ENCODE results near the gene FGF21. TPM values are rescaled to one million over a fixed set of nuclear protein-coding genes. Genes with fewer than 3 reads are reported as not detected.

Gene FGF21, protein sequence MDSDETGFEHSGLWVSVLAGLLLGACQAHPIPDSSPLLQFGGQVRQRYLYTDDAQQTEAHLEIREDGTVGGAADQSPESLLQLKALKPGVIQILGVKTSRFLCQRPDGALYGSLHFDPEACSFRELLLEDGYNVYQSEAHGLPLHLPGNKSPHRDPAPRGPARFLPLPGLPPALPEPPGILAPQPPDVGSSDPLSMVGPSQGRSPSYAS
- total RNA-seq, result not detected in 2 replicates

DNA sequence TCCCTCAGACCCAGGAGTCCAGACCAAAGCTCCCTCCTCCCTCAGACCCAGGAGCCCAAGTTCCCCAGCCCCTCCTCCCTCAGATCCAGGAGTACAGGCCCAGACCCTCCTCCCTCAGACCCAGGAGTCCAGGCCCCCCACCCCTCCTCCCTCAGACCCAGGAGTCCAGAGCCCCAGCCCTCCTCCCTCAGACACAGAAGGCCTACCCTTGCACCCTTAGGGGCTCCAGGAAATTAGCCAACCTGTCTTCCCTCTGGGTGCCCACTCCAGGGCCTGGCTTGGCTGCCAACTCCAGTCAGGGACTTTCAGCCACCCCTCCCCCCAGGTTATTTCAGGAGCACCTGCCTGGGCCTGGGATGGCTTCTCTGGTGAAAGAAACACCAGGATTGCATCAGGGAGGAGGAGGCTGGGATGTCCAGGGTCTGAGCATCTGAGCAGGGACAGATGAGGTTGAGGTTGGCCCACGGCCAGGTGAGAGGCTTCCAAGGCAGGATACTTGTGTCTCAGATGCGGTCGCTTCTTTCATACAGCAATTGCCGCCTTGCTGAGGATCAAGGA is at the start of gene FGF21:
Gene FGF21, plus strand, starts transcription at position 441 of the 558 bp plus-strand sequence. CDS start 713 bp downstream, outside the sequence.

DNA sequence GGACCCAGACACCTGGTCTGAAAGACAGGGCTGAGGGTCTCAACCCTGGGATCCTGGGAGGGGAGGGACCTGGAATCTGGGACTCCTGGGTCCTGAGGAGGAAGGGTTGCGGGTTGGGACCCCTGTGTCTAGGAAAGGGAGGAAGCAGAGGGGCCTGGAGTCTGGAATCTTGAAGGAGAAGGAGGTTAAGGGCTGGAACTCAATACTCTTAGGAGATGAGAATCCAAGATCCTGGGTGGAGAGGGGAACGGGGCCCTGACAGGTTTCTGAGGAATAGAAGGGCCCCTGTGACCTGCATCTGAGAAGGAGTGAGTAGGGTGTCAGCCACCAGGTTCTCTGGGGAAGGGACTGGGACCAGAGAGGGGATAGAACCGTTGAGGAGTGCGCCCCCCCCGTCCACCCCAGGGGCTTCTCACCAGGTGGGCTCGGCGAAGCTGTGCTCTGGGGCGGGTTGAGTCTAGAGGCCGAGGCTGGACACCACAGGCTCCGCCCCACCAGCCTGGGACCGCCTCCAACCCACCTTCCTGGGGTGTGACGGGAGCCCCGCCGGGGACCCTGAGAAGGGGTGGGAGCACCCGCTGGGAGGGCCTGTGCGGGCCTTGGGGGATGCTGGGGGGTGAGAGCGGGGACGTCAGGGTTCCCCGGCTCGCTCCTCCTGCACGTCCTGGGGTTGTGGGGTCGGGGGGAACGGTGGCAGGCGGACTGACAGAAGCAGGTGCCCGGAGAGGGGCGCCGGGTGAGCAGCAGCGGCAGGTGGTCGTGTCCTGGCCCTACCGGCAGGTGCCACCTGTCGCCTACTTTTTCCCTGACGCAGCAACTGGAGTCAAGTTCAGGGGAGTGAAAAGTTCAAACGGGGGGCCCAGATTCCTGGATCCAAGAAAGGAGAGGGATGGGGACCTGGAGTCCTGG is 35.8 kb upstream of the FGF21 start, which contains the start of gene MAMSTR:
Gene MAMSTR, minus strand, starts transcription at position 463 of the 909 bp plus-strand sequence. CDS start 694 bp downstream, outside the sequence.

DNA sequence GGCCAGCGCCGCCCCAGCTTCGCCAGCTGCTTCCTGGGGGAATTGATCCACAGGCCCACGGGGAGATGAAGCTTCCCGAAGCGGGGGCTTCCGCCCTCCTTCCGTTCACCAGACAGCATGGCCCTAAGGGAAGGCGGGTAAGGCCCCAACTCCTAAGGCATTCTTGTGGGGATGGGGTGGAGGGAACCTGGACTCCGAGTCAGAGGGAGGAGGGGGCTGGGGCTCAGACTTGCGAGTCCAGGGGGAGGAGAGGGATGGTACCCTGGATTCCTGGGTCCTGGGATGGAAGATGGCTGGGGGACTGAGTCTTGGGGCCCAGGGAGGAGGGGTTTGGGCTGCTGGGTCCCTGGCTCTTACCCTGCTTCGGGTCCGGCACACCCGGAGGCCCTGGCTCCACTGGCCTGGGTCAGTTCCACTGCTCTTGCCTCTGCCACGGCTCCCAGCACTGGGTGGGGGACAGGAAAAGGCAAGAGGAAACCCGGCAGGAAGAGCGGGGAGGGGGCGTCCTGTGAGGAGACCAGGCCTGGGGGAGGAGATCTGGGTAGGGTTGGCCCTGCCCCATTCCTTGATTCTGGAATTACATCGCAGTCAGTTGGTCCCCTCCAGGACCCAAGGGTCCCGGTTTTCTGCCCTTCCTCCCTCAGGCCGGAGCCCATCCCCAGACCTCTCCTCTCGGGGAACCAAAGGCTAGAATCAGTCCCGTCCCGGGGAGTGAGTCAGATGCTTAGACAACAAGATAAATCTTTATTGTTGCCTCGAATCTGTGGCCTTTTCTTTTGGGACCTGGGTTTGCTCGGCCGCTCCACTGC is 15.0 kb upstream of the FGF21 start, which contains the start of gene RASIP1:
Gene RASIP1, minus strand, starts transcription at position 447 of the 809 bp plus-strand sequence. Its CDS starts 328 bp downstream, at position 119.

DNA sequence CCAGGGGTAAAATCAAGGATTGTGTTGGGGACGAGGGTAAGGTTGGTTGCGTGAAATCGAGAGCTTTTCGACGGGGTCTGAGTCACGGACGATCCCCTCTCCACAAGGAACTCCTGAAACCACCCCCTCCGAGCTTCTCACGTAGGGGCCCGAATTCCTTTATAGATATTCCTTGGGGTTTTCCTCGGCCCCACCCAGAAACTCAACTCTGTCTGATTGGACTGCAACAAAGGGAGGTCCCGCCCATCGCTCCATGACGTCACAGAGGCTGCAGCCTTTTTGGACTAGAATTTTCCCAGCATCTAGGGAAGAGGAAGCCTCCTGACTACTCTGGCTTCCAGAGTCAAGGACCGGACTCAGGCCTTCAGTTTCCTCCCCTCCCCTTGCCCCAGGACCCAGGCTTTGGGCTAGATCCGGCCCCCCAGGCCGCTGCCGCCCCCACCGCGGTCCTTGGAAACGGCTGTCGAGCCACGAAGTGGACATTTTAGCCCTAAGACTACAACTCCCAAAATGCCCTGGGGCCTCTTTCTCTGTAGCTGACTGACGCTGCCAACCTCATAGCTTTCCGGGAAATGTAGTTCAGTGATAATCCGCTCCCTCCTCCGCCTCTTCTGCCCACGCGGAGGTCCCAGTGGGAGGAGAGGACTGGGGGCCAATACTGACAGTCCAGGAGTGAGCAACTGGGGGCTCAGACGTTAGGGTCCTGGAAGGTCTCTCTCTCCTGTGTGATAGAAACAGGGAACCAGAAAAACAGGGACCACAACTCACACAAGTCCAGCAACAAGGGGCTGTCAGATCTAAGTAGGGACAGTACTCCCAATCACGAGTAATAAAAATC is 8.4 kb upstream of the FGF21 start, which contains the start of gene IZUMO1:
Gene IZUMO1, minus strand, starts transcription at position 172 of the 838 bp plus-strand sequence. CDS start 1,050 bp downstream, outside the sequence.

DNA sequence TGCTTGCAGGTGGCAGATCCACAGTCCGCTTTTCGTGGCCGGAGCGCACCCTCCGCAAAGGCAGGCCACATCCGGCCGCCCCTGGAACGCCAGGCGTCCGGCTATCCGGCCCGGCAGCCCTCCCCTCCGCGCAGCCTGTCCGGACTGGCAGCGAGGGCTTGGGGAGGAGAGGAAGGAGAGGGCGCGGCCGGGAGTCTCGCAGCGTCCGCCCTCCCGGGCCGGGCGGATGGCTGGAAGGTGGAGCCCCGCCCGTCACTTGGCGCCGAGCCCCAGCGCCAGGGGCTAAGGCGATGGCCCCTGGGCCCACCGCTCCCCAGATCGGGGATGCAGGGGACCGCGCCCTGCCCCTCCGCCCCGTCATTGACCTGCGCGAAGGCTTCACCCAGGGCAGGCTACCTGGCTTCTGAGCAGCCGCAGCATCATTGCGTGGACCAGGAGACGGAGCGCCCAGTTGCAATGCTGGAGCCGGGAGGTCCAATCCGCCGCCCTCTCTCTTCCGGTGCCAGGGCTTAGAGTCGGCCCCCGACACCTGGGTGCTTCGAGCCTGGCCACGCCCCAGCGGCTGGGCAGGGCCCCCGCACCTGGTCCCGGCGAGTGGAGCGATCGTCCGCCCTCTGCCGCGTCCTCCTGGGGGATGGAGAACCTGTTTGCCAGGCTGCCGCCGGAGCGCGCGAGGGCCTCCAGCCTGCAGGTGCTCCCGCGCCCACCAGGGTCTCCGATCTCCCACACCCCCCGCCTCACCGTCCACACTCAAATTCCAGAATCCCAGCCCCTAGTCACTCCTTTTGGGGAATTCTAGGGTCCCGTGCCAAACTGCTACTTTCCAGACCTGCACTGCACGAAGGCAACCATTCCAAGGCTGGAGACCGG is 2.6 kb upstream of the FGF21 start, which contains the start of gene FUT1:
Gene FUT1, minus strand, starts transcription at position 146 of the 870 bp plus-strand sequence. CDS start 1,360 bp downstream, outside the sequence.

Other genes with a start within 250 kb of the FGF21 start
- not detected in 2 replicates for gene LMTK3, start 243.7 kb upstream of the FGF21 start, total RNA-seq
- gene SULT2B1, start 203.4 kb upstream of the FGF21 start, total RNA-seq, result not detected in 2 replicates
- gene SPACA4, start 148.8 kb upstream of the FGF21 start, total RNA-seq, result not detected in 2 replicates
- gene FAM83E, start 140.4 kb upstream of the FGF21 start, total RNA-seq, result not detected in 2 replicates
- 2,698 and 2,777 TPM in 2 replicates for gene RPL18, start 136.3 kb upstream of the FGF21 start, total RNA-seq
- 11.0 and 14.4 TPM in 2 replicates for gene SPHK2, start 136.0 kb upstream of the FGF21 start, total RNA-seq
- gene DBP, start 118.1 kb upstream of the FGF21 start, total RNA-seq, result 5.5 and 9.5 TPM in 2 replicates
- gene CA11, start 109.3 kb upstream of the FGF21 start, total RNA-seq, result 1.2 TPM in 1 of 2 replicates, not detected in the other
- not detected in 2 replicates for gene NTN5, start 82.5 kb upstream of the FGF21 start, total RNA-seq
- gene FUT2, start 59.6 kb upstream of the FGF21 start, total RNA-seq, result not detected in 2 replicates
- gene MAMSTR, start 35.8 kb upstream of the FGF21 start, total RNA-seq, result 2.7 and 4.9 TPM in 2 replicates
- 4.1 and 6.3 TPM in 2 replicates for gene RASIP1, start 14.9 kb upstream of the FGF21 start, total RNA-seq
- gene IZUMO1, start 8.6 kb upstream of the FGF21 start, total RNA-seq, result not detected in 2 replicates
- under 0.01 and 0.86 TPM in 2 replicates for gene FUT1, start 2.9 kb upstream of the FGF21 start, total RNA-seq
- 65.0 and 83.0 TPM in 2 replicates for gene BCAT2, start 55.5 kb downstream of the FGF21 start, total RNA-seq
- 2.3 and 8.2 TPM in 2 replicates for gene HSD17B14, start 81.0 kb downstream of the FGF21 start, total RNA-seq
- 24.3 and 32.3 TPM in 2 replicates for gene PLEKHA4, start 113.1 kb downstream of the FGF21 start, total RNA-seq
- 35.1 and 39.8 TPM in 2 replicates for gene PPP1R15A, start 116.9 kb downstream of the FGF21 start, total RNA-seq
- not detected in 2 replicates for gene TULP2, start 143.2 kb downstream of the FGF21 start, total RNA-seq
- gene NUCB1, start 144.8 kb downstream of the FGF21 start, total RNA-seq, result 188 and 245 TPM in 2 replicates
- gene DHDH, start 178.2 kb downstream of the FGF21 start, total RNA-seq, result not detected in 2 replicates
- 189 and 226 TPM in 2 replicates for gene BAX, start 199.4 kb downstream of the FGF21 start, total RNA-seq
- 3,594 and 3,702 TPM in 2 replicates for gene FTL, start 209.8 kb downstream of the FGF21 start, total RNA-seq
- gene GYS1, start 237.8 kb downstream of the FGF21 start, total RNA-seq, result 38.1 and 43.8 TPM in 2 replicates
- gene RUVBL2, start 238.4 kb downstream of the FGF21 start, total RNA-seq, result 336 and 350 TPM in 2 replicates

Measured in myometrial cell (primary cell).